ENCODE data around the gene DAPK2. TPM values are rescaled to one million over a fixed set of nuclear protein-coding genes. Genes with fewer than 3 reads are reported as not detected.

DAPK2 gene
- polyA plus RNA-seq, 1 of the 3 experiments (the other 2 are of a cell fraction) = 1.4 TPM

DNA sequence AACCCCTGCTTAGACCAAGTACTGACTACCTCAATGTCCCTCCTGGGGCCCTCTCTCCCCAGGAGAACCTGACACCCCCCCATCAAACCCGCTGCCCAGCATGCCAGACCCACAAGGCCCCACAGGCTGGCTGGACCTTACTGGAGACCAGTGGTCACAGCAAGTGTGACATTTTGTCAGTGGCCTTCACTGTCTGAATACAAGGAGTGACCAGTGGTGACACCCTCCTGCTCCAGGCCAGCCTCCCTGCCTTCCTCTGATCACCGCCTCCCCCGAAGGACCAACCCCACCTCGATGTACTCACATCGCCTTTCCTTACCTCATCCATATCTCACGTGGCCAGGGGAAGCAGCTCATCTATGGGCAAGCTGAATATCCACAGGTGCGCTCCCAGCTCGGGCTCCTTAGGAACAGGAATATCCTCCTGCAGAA lies 150.5 kb downstream of the DAPK2 start (continued):
- TF ChIP-seq, protein P1, sequence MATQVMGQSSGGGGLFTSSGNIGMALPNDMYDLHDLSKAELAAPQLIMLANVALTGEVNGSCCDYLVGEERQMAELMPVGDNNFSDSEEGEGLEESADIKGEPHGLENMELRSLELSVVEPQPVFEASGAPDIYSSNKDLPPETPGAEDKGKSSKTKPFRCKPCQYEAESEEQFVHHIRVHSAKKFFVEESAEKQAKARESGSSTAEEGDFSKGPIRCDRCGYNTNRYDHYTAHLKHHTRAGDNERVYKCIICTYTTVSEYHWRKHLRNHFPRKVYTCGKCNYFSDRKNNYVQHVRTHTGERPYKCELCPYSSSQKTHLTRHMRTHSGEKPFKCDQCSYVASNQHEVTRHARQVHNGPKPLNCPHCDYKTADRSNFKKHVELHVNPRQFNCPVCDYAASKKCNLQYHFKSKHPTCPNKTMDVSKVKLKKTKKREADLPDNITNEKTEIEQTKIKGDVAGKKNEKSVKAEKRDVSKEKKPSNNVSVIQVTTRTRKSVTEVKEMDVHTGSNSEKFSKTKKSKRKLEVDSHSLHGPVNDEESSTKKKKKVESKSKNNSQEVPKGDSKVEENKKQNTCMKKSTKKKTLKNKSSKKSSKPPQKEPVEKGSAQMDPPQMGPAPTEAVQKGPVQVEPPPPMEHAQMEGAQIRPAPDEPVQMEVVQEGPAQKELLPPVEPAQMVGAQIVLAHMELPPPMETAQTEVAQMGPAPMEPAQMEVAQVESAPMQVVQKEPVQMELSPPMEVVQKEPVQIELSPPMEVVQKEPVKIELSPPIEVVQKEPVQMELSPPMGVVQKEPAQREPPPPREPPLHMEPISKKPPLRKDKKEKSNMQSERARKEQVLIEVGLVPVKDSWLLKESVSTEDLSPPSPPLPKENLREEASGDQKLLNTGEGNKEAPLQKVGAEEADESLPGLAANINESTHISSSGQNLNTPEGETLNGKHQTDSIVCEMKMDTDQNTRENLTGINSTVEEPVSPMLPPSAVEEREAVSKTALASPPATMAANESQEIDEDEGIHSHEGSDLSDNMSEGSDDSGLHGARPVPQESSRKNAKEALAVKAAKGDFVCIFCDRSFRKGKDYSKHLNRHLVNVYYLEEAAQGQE (IDR thresholded peaks at IDR 0.05; ENCODE audit: low read depth, low read length) = no peak
- TF ChIP-seq NFIC (IDR thresholded peaks at IDR 0.05; ENCODE audit: borderline replicate concordance) (no peak), EP300 (IDR thresholded peaks at IDR 0.05; ENCODE audit: borderline replicate concordance in 1 of 2, low read depth in 1 of 2, low read length in 1 of 2) (no peak), GATA2 (CRISPR knock-in tag; IDR thresholded peaks at IDR 0.05) (no peak)

DNA sequence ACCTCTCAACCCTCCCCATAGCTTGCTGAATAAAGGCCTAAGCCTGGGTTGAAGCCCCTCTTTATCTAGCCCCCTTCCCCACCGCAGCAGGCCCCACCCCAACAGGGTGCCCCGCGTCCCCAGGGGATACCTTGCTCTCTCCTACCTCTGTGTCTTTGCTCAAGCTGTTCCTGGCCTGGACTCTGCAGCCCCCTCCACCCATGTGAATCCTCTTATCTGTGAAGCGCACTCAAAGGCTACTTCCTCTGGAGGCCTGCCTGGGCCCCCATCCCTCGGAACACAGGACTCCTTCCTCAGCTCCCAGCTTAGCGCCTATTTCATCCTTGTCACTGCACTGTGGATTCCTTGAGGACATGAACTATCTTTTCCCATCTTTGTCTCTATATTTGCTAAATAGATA lies 151.1 kb downstream of the DAPK2 start:
- Histone ChIP-seq H3K9me2 (no peaks in the 10 kb centered on the region), H3K79me2 (ENCODE audit: insufficient read depth) (no peaks in the 10 kb centered on the region), H3K36me3 (replicated peaks in 1 of 2; ENCODE audit: control insufficient read depth in 1 of 2, insufficient read depth in 2 of 2, low read length in 1 of 2) (no peaks in the 10 kb centered on the region), H4K20me1 (ENCODE audit: insufficient read depth) (no peaks in the 10 kb centered on the region), H3K4me2 (no peak overlapping the region), H2AFZ (ENCODE audit: low read depth) (no peak overlapping the region), H3K27me3 (ENCODE audit: insufficient read depth) (no peaks in the 10 kb centered on the region), H3K9ac (no peak overlapping the region), H3K4me3 (ENCODE audit: low read depth in 2 of 2, low read length in 1 of 2) (no peak overlapping the region), H3K9me3 (no peaks in the 10 kb centered on the region), H3F3A (replicated peaks; ENCODE audit: insufficient read depth) (no peaks in the 10 kb centered on the region), H3K27ac (ENCODE audit: low read depth in 2 of 2, low read length in 1 of 2) (no peak overlapping the region), H3K4me1 (ENCODE audit: control insufficient read depth in 1 of 2, insufficient read depth in 2 of 2, low read depth in 1 of 2, low read length in 1 of 2) (no peaks in the 10 kb centered on the region; a peak in 1 of 4 replicates)
- DNase-seq = no peak
- CTCF ChIA-PET = interaction anchor here (0.8 to 9.9 kb wide), 7 partner anchors 51 to 285 kb away, joined by 3 to 146 read pairs (median 5); partner anchors contain the start of gene DAPK2
- TF ChIP-seq EZH2phosphoT487 (IDR thresholded peaks at IDR 0.05; ENCODE audit: borderline replicate concordance, low read depth) = no peak
- TF ChIP-seq FOSL2 (IDR thresholded peaks at IDR 0.05; ENCODE audit: borderline replicate concordance, low read depth) = no peak
- TF ChIP-seq MXI1 (IDR thresholded peaks at IDR 0.05; ENCODE audit: low read depth, low read length) = no peak
- no peak for TF ChIP-seq CHD2 (IDR thresholded peaks at IDR 0.05; ENCODE audit: low read length, partially characterized antibody)
- TF ChIP-seq JUND (IDR thresholded peaks at IDR 0.05) = no peak
- no peak for TF ChIP-seq RCOR1 (IDR thresholded peaks at IDR 0.05; ENCODE audit: low read length)
- no peak for TF ChIP-seq USF2 (IDR thresholded peaks at IDR 0.05; ENCODE audit: borderline replicate concordance, low read depth, low read length)
- TF ChIP-seq ELF1 (IDR thresholded peaks at IDR 0.05) = no peak
- no peak for TF ChIP-seq RXRA (IDR thresholded peaks at IDR 0.05; ENCODE audit: borderline replicate concordance, low read depth)
- TF ChIP-seq SMC3 (IDR thresholded peaks at IDR 0.05; ENCODE audit: low read depth, low read length) = no peak
- TF ChIP-seq, protein P2, sequence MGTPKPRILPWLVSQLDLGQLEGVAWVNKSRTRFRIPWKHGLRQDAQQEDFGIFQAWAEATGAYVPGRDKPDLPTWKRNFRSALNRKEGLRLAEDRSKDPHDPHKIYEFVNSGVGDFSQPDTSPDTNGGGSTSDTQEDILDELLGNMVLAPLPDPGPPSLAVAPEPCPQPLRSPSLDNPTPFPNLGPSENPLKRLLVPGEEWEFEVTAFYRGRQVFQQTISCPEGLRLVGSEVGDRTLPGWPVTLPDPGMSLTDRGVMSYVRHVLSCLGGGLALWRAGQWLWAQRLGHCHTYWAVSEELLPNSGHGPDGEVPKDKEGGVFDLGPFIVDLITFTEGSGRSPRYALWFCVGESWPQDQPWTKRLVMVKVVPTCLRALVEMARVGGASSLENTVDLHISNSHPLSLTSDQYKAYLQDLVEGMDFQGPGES (IDR thresholded peaks at IDR 0.05; ENCODE audit: low read depth, low read length) = no peak
- 90% methylated on average over 6 of the region's 6 CpGs for WGBS (ENCODE audit: low lambda C conversion rate)
- POLR2A ChIA-PET = no interaction called here

Measured in SK-N-SH (cell line).